IMR-90 (cell line): ENCODE data around the gene IL20RA. TPM values are rescaled to one million over a fixed set of nuclear protein-coding genes. Genes with fewer than 3 reads are reported as not detected.
"Not testable (repeated sequence)": the region's sequence is repeated elsewhere in the genome, so short reads cannot be mapped to it uniquely, and the experiment has no call there.

Experiments
- ATAC-seq: fragments of 200-7000 bp; cut with Tn5 transposase; 2 replicates; pipeline ENCODE4 v1.9.1; 2020; ENCODE audit warnings: low read depth, mild to moderate bottlenecking, moderate library complexity
- BruUV-seq: library from RNA; stranded (reverse); fragments of 400-500 nt; replicated peaks from 2 replicates; lab custom pipeline; 2021; lab: Mats Ljungman, UMichigan
- CTCF ChIA-PET: fragments of 300-600 bp; formaldehyde crosslinking; extraction: SDS; loops from one replicate; lab custom pipeline; 2021; ENCODE audit warnings: antibody characterized with exemption; lab: Yijun Ruan, JAX
- POLR2A ChIA-PET: fragments of 300-600 bp; sonication (Branson Sonifier 250); formaldehyde crosslinking; loops from one replicate; lab custom pipeline; 2022; ENCODE audit warnings: antibody characterized with exemption; ENCODE audit not compliant: unreplicated experiment; lab: Charles Lee
- DNase-seq: peaks from one replicate; pipeline ENCODE4 v3.0.0; 2013
- H2AFZ ChIP-seq: replicated peaks from 2 replicates; pipeline ENCODE3; 2013; ENCODE audit warnings: low read length, mild to moderate bottlenecking; ENCODE audit not compliant: poor library complexity
- H2AK5ac ChIP-seq: 2 replicates; pipeline ENCODE4 v1.6.1; 2013; ENCODE audit warnings: low read depth, low read length, inconsistent platforms
- H2AK9ac ChIP-seq: replicated peaks from 2 replicates; pipeline ENCODE3; 2013; ENCODE audit warnings: mild to moderate bottlenecking, low read depth, low read length, moderate library complexity; ENCODE audit not compliant: poor library complexity
- H2BK120ac ChIP-seq: 2 replicates; pipeline ENCODE4 v1.6.1; 2013; ENCODE audit warnings: low read depth, low read length, inconsistent platforms
- H2BK15ac ChIP-seq: 3 replicates; pipeline ENCODE4 v1.6.1; 2013; ENCODE audit warnings: low read depth, low read length, inconsistent platforms
- H2BK20ac ChIP-seq: 2 replicates; pipeline ENCODE4 v1.6.1; 2013; ENCODE audit warnings: low read depth, mild to moderate bottlenecking, inconsistent platforms, low read length, moderate library complexity
- H2BK5ac ChIP-seq: 2 replicates; pipeline ENCODE4 v1.6.1; 2013; ENCODE audit warnings: mild to moderate bottlenecking, low read depth, low read length, inconsistent platforms; ENCODE audit not compliant: poor library complexity, severe bottlenecking
- H3K14ac ChIP-seq: replicated peaks from 2 replicates; pipeline ENCODE4 v1.6.1; 2013; ENCODE audit warnings: low read depth, low read length, inconsistent platforms
- H3K18ac ChIP-seq: 2 replicates; pipeline ENCODE4 v1.6.1; 2013; ENCODE audit warnings: low read depth, low read length, control low read depth
- H3K23ac ChIP-seq: 2 replicates; pipeline ENCODE4 v1.6.1; 2013; ENCODE audit warnings: low read depth, low read length, inconsistent platforms
- H3K27ac ChIP-seq: 2 replicates; pipeline ENCODE4 v1.5.1; 2013; ENCODE audit warnings: mild to moderate bottlenecking, control low read depth, low read length; ENCODE audit not compliant: insufficient read depth
- H3K27me3 ChIP-seq: 2 replicates; pipeline ENCODE4 v1.6.1; 2013; ENCODE audit warnings: low read length; ENCODE audit not compliant: control insufficient read depth, insufficient read depth
- H3K36me3 ChIP-seq: 2 replicates; pipeline ENCODE4 v1.6.1; 2013; ENCODE audit warnings: low read length, mixed read lengths; ENCODE audit not compliant: control insufficient read depth, insufficient read depth
- H3K4ac ChIP-seq: 2 replicates; pipeline ENCODE4 v1.6.1; 2013; ENCODE audit warnings: low read depth, low read length, inconsistent platforms
- H3K4me1 ChIP-seq: 2 replicates; pipeline ENCODE4 v1.6.1; 2013; ENCODE audit warnings: low read length, mixed read lengths; ENCODE audit not compliant: control insufficient read depth, insufficient read depth
- H3K4me2 ChIP-seq: 2 replicates; pipeline ENCODE4 v1.6.1; 2013; ENCODE audit warnings: low read depth, mild to moderate bottlenecking, control low read depth, low read length, moderate library complexity
- H3K4me3 ChIP-seq: 2 replicates; pipeline ENCODE4 v1.5.1; 2013; ENCODE audit warnings: low read depth, mild to moderate bottlenecking, control low read depth, low read length, moderate library complexity; ENCODE audit not compliant: insufficient read depth
- H3K56ac ChIP-seq: 2 replicates; pipeline ENCODE4 v1.6.1; 2013; ENCODE audit warnings: low read length, inconsistent platforms; ENCODE audit not compliant: insufficient read depth; ENCODE audit errors: extremely low read depth
- H3K79me1 ChIP-seq, 2 experiments: 2 replicates each; pipeline ENCODE4 v1.6.1; 2013; ENCODE audit warnings: low read length in 2 of 2, inconsistent platforms in 1 of 2, low read depth in 1 of 2
- H3K9ac ChIP-seq: 2 replicates; pipeline ENCODE4 v1.6.1; 2013; ENCODE audit warnings: low read depth, low read length, control low read depth
- H3K9me1 ChIP-seq: 2 replicates; pipeline ENCODE4 v1.6.1; 2013; ENCODE audit warnings: low read length, inconsistent platforms; ENCODE audit not compliant: insufficient read depth
- H3K9me3 ChIP-seq: 2 replicates; pipeline ENCODE4 v1.6.1; 2013; ENCODE audit warnings: low read length; ENCODE audit not compliant: control insufficient read depth, insufficient read depth
- H4K20me1 ChIP-seq: 2 replicates; pipeline ENCODE4 v1.6.1; 2013; ENCODE audit warnings: low read length, inconsistent platforms; ENCODE audit not compliant: insufficient read depth
- H4K5ac ChIP-seq: 2 replicates; pipeline ENCODE4 v1.6.1; 2013; ENCODE audit warnings: mild to moderate bottlenecking, low read depth, low read length, control low read depth
- H4K8ac ChIP-seq, 2 experiments: 2 replicates each; pipeline ENCODE4 v1.6.1; 2013; ENCODE audit warnings: low read depth in 2 of 2, low read length in 2 of 2, control low read depth in 1 of 2, inconsistent platforms in 1 of 2
- H4K91ac ChIP-seq: 2 replicates; pipeline ENCODE4 v1.6.1; 2013; ENCODE audit warnings: low read depth, low read length, inconsistent platforms; ENCODE audit not compliant: insufficient read depth
- WGBS, 2 experiments: methylation state at CpG; one replicate each; pipeline versions ENCODE4 v1.1.5 to v1.1.7; 2013; ENCODE audit warnings: missing lambda C conversion rate in 2 of 2; ENCODE audit not compliant: insufficient read length in 1 of 2; ENCODE audit errors: extremely low coverage in 2 of 2; 5-methylcytosine and 5-hydroxymethylcytosine counted together
- dilution Hi-C: fragments of 300-500 bp; cut with HindIII; formaldehyde crosslinking; loops from one replicate; pipeline ENCODE4 v1.14.3; 2018; ENCODE audit warnings: low sequenced_read_pairs; ENCODE audit not compliant: unreplicated experiment
- in situ Hi-C: fragments of 300-500 bp; cut with MboI; formaldehyde crosslinking; loops from 3 replicates; pipeline ENCODE4 v1.14.3; 2019; ENCODE audit warnings: low sequenced_read_pairs, inconsistent platforms, mixed read lengths
- intact Hi-C: fragments of 100-400 bp; cut with micrococcal nuclease; formaldehyde crosslinking; loops from 2 replicates; pipeline ENCODE4 v1.10.0; 2022
- polyA plus RNA-seq, 3 experiments: library from polyadenylated mRNA; depleted of rRNA; stranded (reverse); fragments of >200 nt; gene quantifications; 2 replicates each; pipeline ENCODE4 v1.2.3, GENCODE V29; 2012; ENCODE audit warnings: low replicate concordance in 1 of 3
- total RNA-seq: library from RNA; depleted of rRNA; stranded (reverse); fragments of >200 nt; gene quantifications from 2 replicates; pipeline ENCODE4 v1.2.3, GENCODE V29; 2012

The IL20RA gene
- total and polyA plus RNA-seq, 2 of the 4 experiments (the other 2 are of a cell fraction) = 0.02 TPM; not detected in 1

- intact Hi-C loops = loop anchor here (1.0 to 5.0 kb wide), 2 partner anchors 237 to 566 kb away; no protein-coding TSS in a partner anchor
- CTCF ChIA-PET = interaction anchor here (0.6 to 1.2 kb wide), 3 partner anchors 13 to 422 kb away, joined by 3 read pairs; no protein-coding TSS in a partner anchor
- ATAC-seq = not testable (repeated sequence)
Measured at GRCh38 chr6:137075790-137076189, 31.0 kb upstream of the IL20RA start.

More at GRCh38 chr6:137075790-137076189, 31.0 kb upstream of the IL20RA start:
- H2AFZ ChIP-seq, H4K20me1 ChIP-seq, H3K36me3 ChIP-seq, H3K79me1 ChIP-seq, in situ Hi-C loops, H3K9me3 ChIP-seq, H3K14ac ChIP-seq, H2AK9ac ChIP-seq, H2BK20ac ChIP-seq, H3K23ac ChIP-seq, H3K56ac ChIP-seq, H2AK5ac ChIP-seq, H3K4me3 ChIP-seq, H4K91ac ChIP-seq, DNase-seq, H2BK5ac ChIP-seq, H3K27me3 ChIP-seq, H3K9ac ChIP-seq, H3K4me1 ChIP-seq, H3K4me2 ChIP-seq, H2BK15ac ChIP-seq, H2BK120ac ChIP-seq, H3K4ac ChIP-seq, H3K27ac ChIP-seq, H4K5ac ChIP-seq, H4K8ac ChIP-seq, H3K9me1 ChIP-seq, BruUV-seq, H3K18ac ChIP-seq, POLR2A ChIA-PET, dilution Hi-C loops: not testable (repeated sequence)
- no CpG with 5 or more reads among the region's 3 CpGs for WGBS, 2 experiments
